ENCODE data around the gene PSTPIP1. TPM values are rescaled to one million over a fixed set of nuclear protein-coding genes. Genes with fewer than 3 reads are reported as not detected.

Gene PSTPIP1
- total and polyA plus RNA-seq, 9 of the 15 experiments (the other 6 are each of a cell fraction or from before 2014, with no cell fraction given) = not detected

DNA sequence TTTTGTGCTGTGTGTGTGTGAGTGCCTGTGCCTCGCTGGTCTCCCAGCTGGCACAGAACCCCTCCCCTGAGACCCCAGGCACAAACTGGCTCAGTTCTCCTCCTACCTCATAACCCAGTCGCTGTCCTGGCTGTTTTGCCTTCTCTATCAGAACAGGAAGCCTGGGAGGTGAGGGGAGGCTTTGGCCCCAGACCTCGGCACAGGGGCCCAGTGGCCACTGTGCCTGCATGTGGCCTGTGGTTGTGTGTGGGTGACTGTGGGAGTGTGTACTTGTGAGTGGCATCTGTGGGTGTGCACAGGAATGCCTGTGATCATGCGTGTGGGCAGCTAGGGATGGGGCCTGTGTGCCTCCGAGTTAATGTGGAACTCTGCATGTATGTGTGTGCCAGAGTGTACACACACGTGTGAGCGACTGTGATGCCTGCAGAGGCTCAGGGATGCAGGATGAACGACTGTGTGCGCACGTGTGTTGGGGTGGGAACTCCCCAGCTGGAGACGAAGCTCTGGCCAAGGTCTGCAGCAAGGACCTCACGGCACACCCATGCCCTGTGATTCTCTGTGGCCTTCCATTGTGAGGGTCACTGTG is 32.3 kb downstream of the PSTPIP1 start:
- Histone ChIP-seq H3K4me3 (no peak overlapping the region), H3K9me3 (replicated peaks; ENCODE audit: control insufficient read depth, insufficient read depth, low read depth, low read length) (no peaks in the 10 kb centered on the region), H3K4me2 (ENCODE audit: insufficient read depth, low read length) (no peak overlapping the region), H3K9ac (ENCODE audit: insufficient read depth in 1 of 2, low read depth in 2 of 2, low read length in 2 of 2) (no peak overlapping the region; a peak in 1 of 4 replicates), H3K36me3 (ENCODE audit: control insufficient read depth, insufficient read depth, low read length) (no peaks in the 10 kb centered on the region), H3K4me1 (replicated peaks in 1 of 2; ENCODE audit: control insufficient read depth in 2 of 2, insufficient read depth in 2 of 2, low read length in 2 of 2) (peaks cover 0 to 54% of the 10 kb centered on the region in 2 experiments; a peak in 2 of 5 replicates), H3K9me1 (ENCODE audit: control insufficient read depth, insufficient read depth, low read length) (no peaks in the 10 kb centered on the region), H3K79me2 (ENCODE audit: control insufficient read depth, insufficient read depth, low read length) (no peaks in the 10 kb centered on the region), H3K27ac (ENCODE audit: extremely low read depth, low read depth, low read length) (no peak overlapping the region), H2AFZ (ENCODE audit: low read depth, low read length) (no peak overlapping the region), H3K27me3 (ENCODE audit: control insufficient read depth in 2 of 2, insufficient read depth in 2 of 2, low read length in 2 of 2) (peaks cover 0 to 32% of the 10 kb centered on the region in 2 experiments; a peak in 3 of 5 replicates), H4K20me1 (replicated peaks; ENCODE audit: control insufficient read depth, insufficient read depth, low read length) (peaks cover 14% of the 10 kb centered on the region; the same call in 1 of the 2 replicates)
- no TSS peak for BruUV-seq (replicated peaks)
- FAIRE-seq (no peak), ATAC-seq (no peak), DNase-seq (ENCODE audit: extremely low read depth in 1 of 4, low spot score in 3 of 4) (no peak)
- in situ Hi-C loops (cut with MboI) (loop anchor here (5.0 to 10.0 kb wide), 2 partner anchors 478 to 515 kb away; no protein-coding TSS in a partner anchor), intact Hi-C loops (cut with micrococcal nuclease) (loop anchor here (5.0 to 10.0 kb wide), 5 partner anchors 55 to 520 kb away; no protein-coding TSS in a partner anchor)
- POLR2A ChIA-PET = interaction anchor here (0.6 kb wide), 1 partner anchor 77 kb away, joined by 3 read pairs; no protein-coding TSS in a partner anchor
- CTCF ChIA-PET (ENCODE audit: low intra/inter-chr PET ratio) = no interaction called here
- WGBS (ENCODE audit: insufficient coverage, low coverage, missing lambda C conversion rate) = 28% methylated on average over 10 of the region's 12 CpGs
- no peak for TF ChIP-seq NONO (IDR thresholded peaks at IDR 0.05; ENCODE audit: low read depth in 2 of 2, low read length in 1 of 2)
- TF ChIP-seq SMAD4 (CRISPR knock-in tag; conservative IDR thresholded peaks at IDR 0.05) = no peak
- TF ChIP-seq ZNF431 (CRISPR knock-in tag; IDR thresholded peaks at IDR 0.05) = no peak
- no peak for TF ChIP-seq CREM (IDR thresholded peaks at IDR 0.05; ENCODE audit: low read depth)
- no peak for TF ChIP-seq U2AF2 (optimal IDR thresholded peaks at IDR 0.05; ENCODE audit: low read depth, low read length)
- TF ChIP-seq, protein P1, sequence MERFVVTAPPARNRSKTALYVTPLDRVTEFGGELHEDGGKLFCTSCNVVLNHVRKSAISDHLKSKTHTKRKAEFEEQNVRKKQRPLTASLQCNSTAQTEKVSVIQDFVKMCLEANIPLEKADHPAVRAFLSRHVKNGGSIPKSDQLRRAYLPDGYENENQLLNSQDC (CRISPR knock-in tag; IDR thresholded peaks at IDR 0.05) = no peak
- TF ChIP-seq SMARCA4 (IDR thresholded peaks at IDR 0.05) = no peak
- TF ChIP-seq POLR2G (IDR thresholded peaks at IDR 0.05; ENCODE audit: low read depth, low read length) = no peak
- TF ChIP-seq CHD2 (IDR thresholded peaks at IDR 0.05; ENCODE audit: low read depth, low read length) = no peak
- no peak for TF ChIP-seq CCAR2 (IDR thresholded peaks at IDR 0.05; ENCODE audit: low read depth, low read length)
- no peak for TF ChIP-seq ZBTB7A (IDR thresholded peaks at IDR 0.05; ENCODE audit: borderline replicate concordance, control insufficient read depth, low read depth, low read length)
- no peak for TF ChIP-seq SETDB1 (IDR thresholded peaks at IDR 0.05; ENCODE audit: low read length)
- no peak for TF ChIP-seq TAF15 (IDR thresholded peaks at IDR 0.05; ENCODE audit: low read depth, low read length)
- TF ChIP-seq RFX7 (CRISPR knock-in tag; IDR thresholded peaks at IDR 0.05) = no peak
- no peak for TF ChIP-seq FOSL1 (tag; conservative IDR thresholded peaks at IDR 0.05)
- TF ChIP-seq, protein P2, sequence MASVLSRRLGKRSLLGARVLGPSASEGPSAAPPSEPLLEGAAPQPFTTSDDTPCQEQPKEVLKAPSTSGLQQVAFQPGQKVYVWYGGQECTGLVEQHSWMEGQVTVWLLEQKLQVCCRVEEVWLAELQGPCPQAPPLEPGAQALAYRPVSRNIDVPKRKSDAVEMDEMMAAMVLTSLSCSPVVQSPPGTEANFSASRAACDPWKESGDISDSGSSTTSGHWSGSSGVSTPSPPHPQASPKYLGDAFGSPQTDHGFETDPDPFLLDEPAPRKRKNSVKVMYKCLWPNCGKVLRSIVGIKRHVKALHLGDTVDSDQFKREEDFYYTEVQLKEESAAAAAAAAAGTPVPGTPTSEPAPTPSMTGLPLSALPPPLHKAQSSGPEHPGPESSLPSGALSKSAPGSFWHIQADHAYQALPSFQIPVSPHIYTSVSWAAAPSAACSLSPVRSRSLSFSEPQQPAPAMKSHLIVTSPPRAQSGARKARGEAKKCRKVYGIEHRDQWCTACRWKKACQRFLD (CRISPR knock-in tag; IDR thresholded peaks at IDR 0.05) = no peak
- TF ChIP-seq, protein P3, sequence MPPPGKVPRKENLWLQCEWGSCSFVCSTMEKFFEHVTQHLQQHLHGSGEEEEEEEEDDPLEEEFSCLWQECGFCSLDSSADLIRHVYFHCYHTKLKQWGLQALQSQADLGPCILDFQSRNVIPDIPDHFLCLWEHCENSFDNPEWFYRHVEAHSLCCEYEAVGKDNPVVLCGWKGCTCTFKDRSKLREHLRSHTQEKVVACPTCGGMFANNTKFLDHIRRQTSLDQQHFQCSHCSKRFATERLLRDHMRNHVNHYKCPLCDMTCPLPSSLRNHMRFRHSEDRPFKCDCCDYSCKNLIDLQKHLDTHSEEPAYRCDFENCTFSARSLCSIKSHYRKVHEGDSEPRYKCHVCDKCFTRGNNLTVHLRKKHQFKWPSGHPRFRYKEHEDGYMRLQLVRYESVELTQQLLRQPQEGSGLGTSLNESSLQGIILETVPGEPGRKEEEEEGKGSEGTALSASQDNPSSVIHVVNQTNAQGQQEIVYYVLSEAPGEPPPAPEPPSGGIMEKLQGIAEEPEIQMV (tag; conservative IDR thresholded peaks at IDR 0.05; ENCODE audit: low read depth) = no peak
- TF ChIP-seq, protein P4, sequence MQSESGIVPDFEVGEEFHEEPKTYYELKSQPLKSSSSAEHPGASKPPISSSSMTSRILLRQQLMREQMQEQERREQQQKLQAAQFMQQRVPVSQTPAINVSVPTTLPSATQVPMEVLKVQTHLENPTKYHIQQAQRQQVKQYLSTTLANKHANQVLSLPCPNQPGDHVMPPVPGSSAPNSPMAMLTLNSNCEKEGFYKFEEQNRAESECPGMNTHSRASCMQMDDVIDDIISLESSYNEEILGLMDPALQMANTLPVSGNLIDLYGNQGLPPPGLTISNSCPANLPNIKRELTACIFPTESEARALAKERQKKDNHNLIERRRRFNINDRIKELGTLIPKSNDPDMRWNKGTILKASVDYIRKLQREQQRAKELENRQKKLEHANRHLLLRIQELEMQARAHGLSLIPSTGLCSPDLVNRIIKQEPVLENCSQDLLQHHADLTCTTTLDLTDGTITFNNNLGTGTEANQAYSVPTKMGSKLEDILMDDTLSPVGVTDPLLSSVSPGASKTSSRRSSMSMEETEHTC (IDR thresholded peaks at IDR 0.05) = no peak

Data from K562 (cell line).